Hepatocyte (in vitro differentiated cells): ENCODE measurements around the gene CFAP99. TPM values are rescaled to one million over a fixed set of nuclear protein-coding genes. Genes with fewer than 3 reads are reported as not detected.

Source experiments
- DNase-seq: peaks from one replicate; pipeline ENCODE4 v3.0.0-alpha.2; 2016; ENCODE audit warnings: low spot score
- H2AFZ ChIP-seq: fragments of 200-600 bp; sonication (generic); 2 replicates; pipeline ENCODE4 v1.6.0; 2016; ENCODE audit warnings: antibody characterized with exemption, mild to moderate bottlenecking
- H3K27ac ChIP-seq: fragments of 200-600 bp; sonication (generic); 2 replicates; pipeline ENCODE4 v1.5.1; 2016; ENCODE audit warnings: mild to moderate bottlenecking
- H3K27me3 ChIP-seq: fragments of 200-600 bp; sonication (generic); 2 replicates; pipeline ENCODE4 v1.6.1; 2016
- H3K36me3 ChIP-seq: fragments of 200-600 bp; sonication (generic); replicated peaks from 2 replicates; pipeline ENCODE4 v1.5.1; 2016; ENCODE audit warnings: low read depth; ENCODE audit not compliant: insufficient read depth
- H3K4me1 ChIP-seq: fragments of 200-600 bp; sonication (generic); 2 replicates; pipeline ENCODE4 v1.5.1; 2016; ENCODE audit warnings: mild to moderate bottlenecking, moderate library complexity; ENCODE audit not compliant: insufficient read depth
- H3K4me2 ChIP-seq: fragments of 200-600 bp; sonication (generic); 2 replicates; pipeline ENCODE4 v1.6.0; 2016
- H3K4me3 ChIP-seq: fragments of 200-600 bp; sonication (generic); 2 replicates; pipeline ENCODE4 v1.5.1; 2016; ENCODE audit warnings: mild to moderate bottlenecking
- H3K79me2 ChIP-seq: fragments of 200-600 bp; sonication (generic); 2 replicates; pipeline ENCODE4 v1.6.0; 2017; ENCODE audit warnings: mild to moderate bottlenecking
- H3K9me2 ChIP-seq: fragments of 200-600 bp; sonication (generic); replicated peaks from 2 replicates; pipeline ENCODE4 v1.6.0; 2017; ENCODE audit warnings: mild to moderate bottlenecking; ENCODE audit not compliant: insufficient read depth
- H3K9me3 ChIP-seq: fragments of 200-600 bp; sonication (generic); 2 replicates; pipeline ENCODE4 v1.5.1; 2016; ENCODE audit warnings: low read depth, mild to moderate bottlenecking
- H4K20me1 ChIP-seq: fragments of 200-600 bp; sonication (generic); 2 replicates; pipeline ENCODE4 v1.6.0; 2016; ENCODE audit warnings: mild to moderate bottlenecking; ENCODE audit not compliant: insufficient read depth, poor library complexity, severe bottlenecking
- EZH2 ChIP-seq: fragments of 200-600 bp; sonication (generic); IDR thresholded peaks from 2 replicates; pipeline ENCODE4 v1.6.1; 2016; ENCODE audit warnings: antibody characterized with exemption, mild to moderate bottlenecking, borderline replicate concordance
- EZH2phosphoT487 ChIP-seq: fragments of 200-600 bp; sonication (generic); IDR thresholded peaks from one replicate; pipeline ENCODE4 v1.6.1; 2018; ENCODE audit warnings: antibody characterized with exemption, mild to moderate bottlenecking, low read depth, moderate library complexity; ENCODE audit not compliant: unreplicated experiment, severe bottlenecking
- WGBS: methylation state at CpG from one replicate; pipeline ENCODE4 v1.1.6; 2016; ENCODE audit warnings: low lambda C conversion rate; ENCODE audit errors: missing lambda C conversion rate; 5-methylcytosine and 5-hydroxymethylcytosine counted together
- polyA plus RNA-seq: library from polyadenylated mRNA; unstranded; fragments of >200 nt; fragmentation: Nextera tagmentation; extraction: Ambion mirVana; gene quantifications from 2 replicates; pipeline ENCODE4 v1.2.1, GENCODE V29; 2016
- total RNA-seq: library from RNA; depleted of rRNA; stranded (reverse); fragments of >200 nt; gene quantifications from 2 replicates; pipeline ENCODE4 v1.2.3, GENCODE V29; 2014
- TF ChIP-seq, protein P1 (sequence below): fragments of 200-600 bp; sonication (generic); IDR thresholded peaks from 2 replicates; pipeline ENCODE4 v1.5.1; 2016; ENCODE audit warnings: antibody characterized with exemption, mild to moderate bottlenecking; ENCODE audit not compliant: poor library complexity

CFAP99 gene
- total and polyA plus RNA-seq, 2 experiments from 2014 or later = not detected

DNA sequence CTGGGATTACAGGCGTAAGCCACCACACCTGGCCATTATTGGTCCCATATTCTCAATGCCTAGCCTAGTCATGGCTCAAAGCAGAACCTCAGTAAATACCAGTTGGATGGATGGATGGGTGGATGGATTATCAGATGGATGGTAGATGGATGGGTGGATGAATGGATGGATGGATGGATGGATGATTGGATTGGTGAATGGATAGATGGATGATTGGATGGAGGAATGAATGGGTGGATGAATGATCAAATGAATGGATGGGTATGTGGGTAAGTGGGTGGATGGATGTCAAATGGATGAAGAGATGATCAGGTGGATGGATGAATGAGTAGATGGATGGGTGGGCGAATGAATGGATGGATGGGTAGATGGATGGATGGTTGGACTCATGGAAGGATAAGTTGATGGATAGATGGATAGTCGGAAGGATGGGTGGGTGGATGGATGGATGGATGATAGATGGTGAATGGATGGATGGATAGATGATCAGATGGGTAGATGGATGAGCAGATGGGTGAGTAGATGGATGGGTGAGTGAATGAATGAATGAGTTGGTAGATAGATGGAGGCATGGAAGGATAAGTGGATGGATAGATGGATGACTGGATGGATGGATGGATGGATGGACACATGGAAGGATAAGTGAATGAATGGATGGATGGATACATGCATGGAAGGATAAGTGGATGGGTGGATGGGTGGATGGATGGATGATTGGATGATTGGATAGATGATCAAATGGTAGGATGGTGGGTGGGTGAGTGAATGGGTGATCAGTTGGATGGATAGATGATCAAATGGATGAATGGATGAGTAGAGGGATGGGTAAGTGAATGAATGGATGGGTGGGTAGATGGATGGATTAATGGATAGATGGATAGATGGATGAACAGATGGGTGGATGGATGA, 28.2 kb downstream of the CFAP99 start:
- Histone ChIP-seq H3K9me2 (no peaks in the 10 kb centered on the region), H3K27me3 (no peaks in the 10 kb centered on the region), H3K27ac (no peak overlapping the region), H2AFZ (no peak overlapping the region), H3K79me2 (no peaks in the 10 kb centered on the region), H3K4me3 (no peak overlapping the region), H4K20me1 (no peaks in the 10 kb centered on the region), H3K36me3 (no peaks in the 10 kb centered on the region), H3K4me2 (no peak overlapping the region), H3K4me1 (no peaks in the 10 kb centered on the region), H3K9me3 (no peaks in the 10 kb centered on the region)
- WGBS = 92% methylated on average over 3 of the region's 3 CpGs
- TF ChIP-seq EZH2 = no peak
- TF ChIP-seq, protein P1, sequence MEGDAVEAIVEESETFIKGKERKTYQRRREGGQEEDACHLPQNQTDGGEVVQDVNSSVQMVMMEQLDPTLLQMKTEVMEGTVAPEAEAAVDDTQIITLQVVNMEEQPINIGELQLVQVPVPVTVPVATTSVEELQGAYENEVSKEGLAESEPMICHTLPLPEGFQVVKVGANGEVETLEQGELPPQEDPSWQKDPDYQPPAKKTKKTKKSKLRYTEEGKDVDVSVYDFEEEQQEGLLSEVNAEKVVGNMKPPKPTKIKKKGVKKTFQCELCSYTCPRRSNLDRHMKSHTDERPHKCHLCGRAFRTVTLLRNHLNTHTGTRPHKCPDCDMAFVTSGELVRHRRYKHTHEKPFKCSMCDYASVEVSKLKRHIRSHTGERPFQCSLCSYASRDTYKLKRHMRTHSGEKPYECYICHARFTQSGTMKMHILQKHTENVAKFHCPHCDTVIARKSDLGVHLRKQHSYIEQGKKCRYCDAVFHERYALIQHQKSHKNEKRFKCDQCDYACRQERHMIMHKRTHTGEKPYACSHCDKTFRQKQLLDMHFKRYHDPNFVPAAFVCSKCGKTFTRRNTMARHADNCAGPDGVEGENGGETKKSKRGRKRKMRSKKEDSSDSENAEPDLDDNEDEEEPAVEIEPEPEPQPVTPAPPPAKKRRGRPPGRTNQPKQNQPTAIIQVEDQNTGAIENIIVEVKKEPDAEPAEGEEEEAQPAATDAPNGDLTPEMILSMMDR = no peak
- TF ChIP-seq EZH2phosphoT487 = no peak
- no peak for DNase-seq

DNA sequence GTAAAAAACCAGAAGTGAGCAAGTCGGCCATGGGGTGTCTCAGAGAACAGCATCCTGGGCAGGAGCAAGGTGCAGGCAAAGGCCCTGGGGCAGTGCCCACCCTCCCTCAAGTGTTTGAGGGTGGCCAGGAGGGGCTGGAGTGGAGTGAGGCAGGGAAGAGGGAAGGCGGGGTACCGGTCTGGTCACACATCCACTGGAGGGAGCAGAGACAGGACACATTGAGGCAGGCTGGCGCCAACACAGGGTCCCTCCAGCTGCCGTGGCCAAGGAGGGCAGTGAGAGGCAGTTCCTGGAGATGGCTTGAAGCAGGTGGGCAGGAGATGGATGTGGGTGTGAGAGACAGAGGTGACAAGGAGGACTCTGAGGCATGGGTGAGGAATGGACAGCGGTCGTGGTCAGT, 29.8 kb downstream of the CFAP99 start:
- Histone ChIP-seq H4K20me1 (no peaks in the 10 kb centered on the region), H3K36me3 (no peaks in the 10 kb centered on the region), H3K27ac (no peak overlapping the region), H3K9me2 (no peaks in the 10 kb centered on the region), H3K9me3 (no peaks in the 10 kb centered on the region), H2AFZ (no peak overlapping the region), H3K27me3 (no peaks in the 10 kb centered on the region), H3K4me1 (no peaks in the 10 kb centered on the region), H3K4me3 (no peak overlapping the region), H3K4me2 (no peak overlapping the region), H3K79me2 (no peaks in the 10 kb centered on the region)
- 94% methylated on average over 7 of the region's 7 CpGs for WGBS
- DNase-seq = no peak
- TF ChIP-seq EZH2phosphoT487 = no peak
- TF ChIP-seq EZH2 = no peak
- TF ChIP-seq, protein P1 = no peak

DNA sequence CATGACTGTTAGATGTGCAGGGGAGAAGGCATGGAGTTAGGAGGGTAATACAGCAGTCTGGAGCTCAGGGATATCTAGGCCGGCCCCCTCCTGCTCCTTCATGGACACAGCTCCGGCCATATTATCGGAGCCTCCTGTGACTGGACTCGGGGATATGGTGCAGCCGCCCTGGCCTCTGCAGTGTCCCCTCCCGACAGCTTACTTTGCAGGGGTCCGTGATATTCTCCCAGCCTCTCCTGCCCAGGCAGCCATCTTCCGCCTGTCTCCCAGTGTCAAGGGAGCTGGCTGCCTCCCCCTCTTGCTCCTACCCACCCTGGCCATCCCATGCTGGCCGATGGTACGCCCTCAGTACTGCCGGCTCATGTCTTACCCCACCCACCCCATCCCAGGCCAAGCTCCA, 30.3 kb downstream of the CFAP99 start:
- H2AFZ ChIP-seq = no peak overlapping the region
- H3K9me2 ChIP-seq = no peaks in the 10 kb centered on the region
- WGBS = 92% methylated on average over 11 of the region's 11 CpGs
- H3K79me2 ChIP-seq = no peaks in the 10 kb centered on the region
- H3K36me3 ChIP-seq = no peaks in the 10 kb centered on the region
- H3K4me1 ChIP-seq = no peaks in the 10 kb centered on the region
- no peak for DNase-seq
- H3K4me3 ChIP-seq = no peak overlapping the region
- H3K4me2 ChIP-seq = no peak overlapping the region
- H3K27ac ChIP-seq = no peak overlapping the region
- TF ChIP-seq, protein P1 = no peak
- TF ChIP-seq EZH2 (no peak), EZH2phosphoT487 (no peak)
- H3K9me3 ChIP-seq = no peaks in the 10 kb centered on the region
- H3K27me3 ChIP-seq = no peaks in the 10 kb centered on the region
- H4K20me1 ChIP-seq = no peaks in the 10 kb centered on the region
